ENCODE results near the gene VAC14. TPM values are rescaled to one million over a fixed set of nuclear protein-coding genes. Genes with fewer than 3 reads are reported as not detected.

VAC14 gene
- total and polyA plus RNA-seq, 2 of the 8 experiments (the other 6 are each of a cell fraction or from before 2014, with no cell fraction given), result 56.0 to 108 TPM

- TF ChIP-seq BRCA1 (IDR thresholded peaks at IDR 0.05; ENCODE audit: low read depth, low read length) (peak; percentile 20; the same call in 1 of the 2 replicates), SP1 (IDR thresholded peaks at IDR 0.05; ENCODE audit: low read depth, low read length) (no peak)
These were observed 146.9 kb downstream of the VAC14 start (continued) for GRCh38 chr16:70653809-70654771.
